Left cardiac atrium (tissue), 4 donors: ENCODE results near the gene TRIM77. TPM values are rescaled to one million over a fixed set of nuclear protein-coding genes. Genes with fewer than 3 reads are reported as not detected.
A peak's percentile ranks its signal among the peaks of the same experiment; 100 is the strongest.
"Not testable (repeated sequence)": the region's sequence is repeated elsewhere in the genome, so short reads cannot be mapped to it uniquely, and the experiment has no call there.

Experiments used
- ATAC-seq, 2 donors: fragments of 200-7000 bp; cut with Tn5 transposase; one replicate each; pipeline ENCODE4 v1.9.1; 2020; ENCODE audit warnings: mild to moderate bottlenecking in 2 of 2, moderate library complexity in 2 of 2
- DNase-seq: peaks from one replicate; pipeline ENCODE4 v3.0.0-alpha.2; 2020
- intact Hi-C, 2 donors: fragments of 100-400 bp; cut with DNase I; formaldehyde crosslinking; loops; one replicate each; pipeline versions ENCODE4 v1.14.1 to v1.15.1; 2022 to 2023
- long read RNA-seq: library from polyadenylated mRNA; unstranded; transcript quantifications from one replicate; pipeline ENCODE4 v2.0.0, GENCODE V29; 2021
- total RNA-seq, 2 donors: library from RNA; stranded (reverse); fragmentation: NEBNext Ultra II Directional; extraction: Animal tissue kit (Norgen Biotek cat#: 25700); gene quantifications; one replicate each; pipeline ENCODE4 v1.2.1, GENCODE V29; 2021
- donor health status: DM: no; HTN: yes; CAD: no.
- donor health status: DM: no; HTN: yes; CAD: no; lungs with severe emphysema.
- donor health status: DM: yes; HTN: yes; CAD: no.
- donor health status: Dilated cardiomyopathy.

The TRIM77 gene
- not detected for total RNA-seq
- long read RNA-seq, result 0 reads

- ATAC-seq, intact Hi-C loops, DNase-seq: not testable (repeated sequence)
Measured at GRCh38 chr11:89709999-89710398, at the start of gene TRIM77. TSS of gene TRIM77 (plus strand) at chr11:89710299. CDS start at chr11:89710299, 0 bp downstream.

GRCh38 chr11:89667001-89667400 lies 43.1 kb upstream of the TRIM77 start:
- intact Hi-C loops, result no loop called here
- DNase-seq, result no peak
- no peak for ATAC-seq

GRCh38 chr11:89668158-89668557 lies 41.9 kb upstream of the TRIM77 start:
- ATAC-seq, intact Hi-C loops, DNase-seq: not testable (repeated sequence)

- intact Hi-C loops, ATAC-seq, DNase-seq: not testable (repeated sequence)
Measured at GRCh38 chr11:89669586-89669985, 40.5 kb upstream of the TRIM77 start.

- intact Hi-C loops, ATAC-seq, DNase-seq: not testable (repeated sequence)
Measured at GRCh38 chr11:89669993-89670669, 40.0 kb upstream of the TRIM77 start.

- ATAC-seq, intact Hi-C loops, DNase-seq: not testable (repeated sequence)
Measured at GRCh38 chr11:89672547-89672946, 37.6 kb upstream of the TRIM77 start.

- intact Hi-C loops, ATAC-seq, DNase-seq: not testable (repeated sequence)
Measured at GRCh38 chr11:89673380-89673779, 36.7 kb upstream of the TRIM77 start.

- ATAC-seq, intact Hi-C loops, DNase-seq: not testable (repeated sequence)
Measured at GRCh38 chr11:89675383-89675782, 34.7 kb upstream of the TRIM77 start.

GRCh38 chr11:89675948-89676347 lies 34.2 kb upstream of the TRIM77 start:
- ATAC-seq, intact Hi-C loops: not testable (repeated sequence)

GRCh38 chr11:89707080-89707479 lies 3.0 kb upstream of the TRIM77 start:
- DNase-seq, ATAC-seq, intact Hi-C loops: not testable (repeated sequence)

More at GRCh38 chr11:89675948-89676347, 34.2 kb upstream of the TRIM77 start:
- DNase-seq, result not testable (repeated sequence)

- ATAC-seq, intact Hi-C loops, DNase-seq: not testable (repeated sequence)
Measured at GRCh38 chr11:89724866-89725498, 14.9 kb downstream of the TRIM77 start.

- ATAC-seq, result peak in 1 of 2 donors; percentile 8
- intact Hi-C loops, DNase-seq: not testable (repeated sequence)
Measured at GRCh38 chr11:89730215-89730614, 20.1 kb downstream of the TRIM77 start.

GRCh38 chr11:89736566-89736965 lies 26.5 kb downstream of the TRIM77 start:
- ATAC-seq, result no peak
- DNase-seq, result no peak
- intact Hi-C loops, result no loop called here

- intact Hi-C loops, result no loop called here
Measured at GRCh38 chr11:89737116-89737515, 27.0 kb downstream of the TRIM77 start.

GRCh38 chr11:89741406-89741805 lies 31.3 kb downstream of the TRIM77 start:
- DNase-seq, intact Hi-C loops, ATAC-seq: not testable (repeated sequence)

More at GRCh38 chr11:89737116-89737515, 27.0 kb downstream of the TRIM77 start:
- no peak for DNase-seq
- ATAC-seq, result no peak

GRCh38 chr11:89744158-89744557 lies 34.1 kb downstream of the TRIM77 start:
- ATAC-seq, DNase-seq, intact Hi-C loops: not testable (repeated sequence)

- DNase-seq, intact Hi-C loops, ATAC-seq: not testable (repeated sequence)
Measured at GRCh38 chr11:89750822-89751221, 40.7 kb downstream of the TRIM77 start.
